ENCODE data around the gene NPAS3.

DNA sequence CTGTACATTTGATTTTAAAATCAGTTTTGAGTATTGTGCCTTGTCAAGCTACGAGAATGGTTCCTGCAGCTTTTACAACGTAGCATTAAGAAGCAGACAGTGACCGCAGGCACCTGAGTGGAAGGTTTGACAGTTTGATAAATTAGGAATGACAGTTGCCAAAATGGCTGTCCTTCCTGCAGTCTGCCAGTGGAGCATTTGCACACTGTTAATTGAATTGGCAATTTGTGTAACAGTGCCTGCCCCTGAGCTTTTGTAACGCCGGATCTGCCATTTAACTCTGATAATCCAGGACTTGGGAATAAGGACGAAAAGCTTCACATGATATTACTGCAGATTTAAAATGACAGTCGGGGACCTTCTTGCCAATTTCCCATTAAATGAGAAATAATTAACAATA lies 385.3 kb downstream of the NPAS3 start:
- no peak for TF ChIP-seq CTCF (IDR thresholded peaks at IDR 0.05)
- no peak for TF ChIP-seq POLR2A (IDR thresholded peaks at IDR 0.05)

Data from uterus (tissue), 2 donors.